AG04450 (cell line): Measurements from ENCODE around the gene OXNAD1. TPM values are rescaled to one million over a fixed set of nuclear protein-coding genes. Genes with fewer than 3 reads are reported as not detected.

Experiments used
- CTCF ChIA-PET: fragments of 300-600, 350-600 bp; formaldehyde crosslinking; extraction: SDS; loops from one replicate; lab custom pipeline; 2022; ENCODE audit warnings: antibody characterized with exemption, inconsistent platforms; lab: Charles Lee
- POLR2A ChIA-PET: fragments of 350-600 bp; formaldehyde crosslinking; extraction: SDS; loops from one replicate; lab custom pipeline; 2021; ENCODE audit warnings: antibody characterized with exemption, inconsistent platforms; lab: Yijun Ruan, JAX
- DNase-seq: peaks from one replicate; pipeline ENCODE4 v3.0.0-alpha.2; 2011; ENCODE audit warnings: low read depth, low spot score
- H3K27ac ChIP-seq: one replicate; pipeline ENCODE4 v1.5.1; 2012; ENCODE audit warnings: low read depth, low read length, control low read depth
- H3K27me3 ChIP-seq: one replicate; pipeline ENCODE4 v1.6.0; 2012; ENCODE audit warnings: low read length; ENCODE audit not compliant: control insufficient read depth, insufficient read depth
- H3K4me3 ChIP-seq: 2 replicates; pipeline ENCODE4 v1.5.1; 2011; ENCODE audit warnings: mild to moderate bottlenecking, low read depth, low read length, control low read depth
- H3K9me3 ChIP-seq: 2 replicates; pipeline ENCODE4 v1.5.1; 2012; ENCODE audit warnings: low read length; ENCODE audit not compliant: control insufficient read depth, insufficient read depth
- polyA plus RNA-seq: library from polyadenylated mRNA; depleted of rRNA; stranded (reverse); fragments of >200 nt; gene quantifications from 2 replicates; pipeline ENCODE4 v1.2.3, GENCODE V29; 2011
- TF ChIP-seq, protein P1 (sequence below): IDR thresholded peaks from 2 replicates; pipeline ENCODE4 v1.5.1; 2011; ENCODE audit warnings: low read depth, low read length, control low read depth, inconsistent platforms

The OXNAD1 gene
- polyA plus RNA-seq, 1 experiment = 9.0 TPM

DNA sequence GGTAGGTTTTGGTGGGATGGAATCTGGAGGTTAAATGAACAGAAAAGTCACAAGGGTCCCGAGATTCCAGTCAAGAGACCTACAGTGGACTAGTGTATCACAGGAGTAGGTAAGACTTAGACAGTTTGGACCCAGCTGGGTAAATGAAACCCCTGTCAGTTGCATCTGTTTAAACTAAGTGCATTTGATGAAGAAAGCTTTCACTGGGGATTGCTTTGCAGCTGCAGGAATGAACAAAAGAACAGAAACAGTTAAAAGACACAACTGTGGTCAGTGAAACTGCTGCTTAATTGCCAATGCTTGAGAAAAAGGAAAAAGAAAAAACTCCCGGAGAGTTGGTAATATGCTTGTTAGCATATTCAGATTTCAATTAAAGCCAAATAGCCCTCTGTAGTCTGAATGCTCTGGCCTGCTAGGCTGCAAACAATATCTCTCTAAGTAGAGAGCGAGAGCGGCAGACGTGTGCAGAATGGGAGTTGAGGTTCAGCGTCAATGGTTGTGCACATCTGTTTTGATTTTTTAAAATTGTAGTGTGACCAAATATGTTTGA is 37.1 kb downstream of the OXNAD1 start:
- Histone ChIP-seq H3K27ac (no peak overlapping the region), H3K27me3 (no peaks in the 10 kb centered on the region), H3K4me3 (no peak overlapping the region), H3K9me3 (no peaks in the 10 kb centered on the region)
- ChIA-PET POLR2A (no interaction called here), CTCF (interaction anchor here (0.9 kb wide), 1 partner anchor 298 kb away, joined by 3 read pairs; no protein-coding TSS in a partner anchor)
- TF ChIP-seq, protein P1, sequence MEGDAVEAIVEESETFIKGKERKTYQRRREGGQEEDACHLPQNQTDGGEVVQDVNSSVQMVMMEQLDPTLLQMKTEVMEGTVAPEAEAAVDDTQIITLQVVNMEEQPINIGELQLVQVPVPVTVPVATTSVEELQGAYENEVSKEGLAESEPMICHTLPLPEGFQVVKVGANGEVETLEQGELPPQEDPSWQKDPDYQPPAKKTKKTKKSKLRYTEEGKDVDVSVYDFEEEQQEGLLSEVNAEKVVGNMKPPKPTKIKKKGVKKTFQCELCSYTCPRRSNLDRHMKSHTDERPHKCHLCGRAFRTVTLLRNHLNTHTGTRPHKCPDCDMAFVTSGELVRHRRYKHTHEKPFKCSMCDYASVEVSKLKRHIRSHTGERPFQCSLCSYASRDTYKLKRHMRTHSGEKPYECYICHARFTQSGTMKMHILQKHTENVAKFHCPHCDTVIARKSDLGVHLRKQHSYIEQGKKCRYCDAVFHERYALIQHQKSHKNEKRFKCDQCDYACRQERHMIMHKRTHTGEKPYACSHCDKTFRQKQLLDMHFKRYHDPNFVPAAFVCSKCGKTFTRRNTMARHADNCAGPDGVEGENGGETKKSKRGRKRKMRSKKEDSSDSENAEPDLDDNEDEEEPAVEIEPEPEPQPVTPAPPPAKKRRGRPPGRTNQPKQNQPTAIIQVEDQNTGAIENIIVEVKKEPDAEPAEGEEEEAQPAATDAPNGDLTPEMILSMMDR = no peak
- DNase-seq = no peak

DNA sequence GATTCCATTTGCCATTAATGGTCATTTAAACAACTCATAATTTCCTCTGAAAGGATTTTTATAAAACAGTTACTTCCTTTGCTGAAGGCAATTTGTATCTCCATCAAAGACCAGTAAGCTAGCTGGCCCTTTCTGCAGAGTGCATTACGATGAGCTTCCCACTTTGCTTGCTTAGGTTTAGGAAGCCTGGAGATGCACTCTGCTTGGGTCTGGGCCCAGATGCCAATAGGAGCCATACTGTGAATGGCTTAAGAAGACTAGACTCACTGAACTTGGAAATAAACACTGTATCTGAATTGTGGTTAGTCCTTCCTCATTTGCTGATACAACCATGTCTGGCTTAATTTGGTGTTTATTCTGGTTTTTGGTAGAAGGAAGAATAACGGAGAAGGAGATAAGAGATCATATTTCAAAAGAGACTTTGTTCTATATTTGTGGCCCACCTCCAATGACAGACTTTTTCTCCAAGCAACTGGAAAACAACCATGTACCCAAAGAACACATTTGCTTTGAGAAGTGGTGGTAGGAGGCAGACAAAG is 38.1 kb downstream of the OXNAD1 start:
- Histone ChIP-seq H3K4me3 (no peak overlapping the region), H3K9me3 (no peaks in the 10 kb centered on the region), H3K27me3 (no peaks in the 10 kb centered on the region), H3K27ac (no peak overlapping the region)
- ChIA-PET CTCF (interaction anchor here (1.0 to 1.6 kb wide), 2 partner anchors 13 to 215 kb away, joined by 3 to 12 read pairs; no protein-coding TSS in a partner anchor), POLR2A (no interaction called here)
- DNase-seq = no peak
- TF ChIP-seq, protein P1 = no peak

DNA sequence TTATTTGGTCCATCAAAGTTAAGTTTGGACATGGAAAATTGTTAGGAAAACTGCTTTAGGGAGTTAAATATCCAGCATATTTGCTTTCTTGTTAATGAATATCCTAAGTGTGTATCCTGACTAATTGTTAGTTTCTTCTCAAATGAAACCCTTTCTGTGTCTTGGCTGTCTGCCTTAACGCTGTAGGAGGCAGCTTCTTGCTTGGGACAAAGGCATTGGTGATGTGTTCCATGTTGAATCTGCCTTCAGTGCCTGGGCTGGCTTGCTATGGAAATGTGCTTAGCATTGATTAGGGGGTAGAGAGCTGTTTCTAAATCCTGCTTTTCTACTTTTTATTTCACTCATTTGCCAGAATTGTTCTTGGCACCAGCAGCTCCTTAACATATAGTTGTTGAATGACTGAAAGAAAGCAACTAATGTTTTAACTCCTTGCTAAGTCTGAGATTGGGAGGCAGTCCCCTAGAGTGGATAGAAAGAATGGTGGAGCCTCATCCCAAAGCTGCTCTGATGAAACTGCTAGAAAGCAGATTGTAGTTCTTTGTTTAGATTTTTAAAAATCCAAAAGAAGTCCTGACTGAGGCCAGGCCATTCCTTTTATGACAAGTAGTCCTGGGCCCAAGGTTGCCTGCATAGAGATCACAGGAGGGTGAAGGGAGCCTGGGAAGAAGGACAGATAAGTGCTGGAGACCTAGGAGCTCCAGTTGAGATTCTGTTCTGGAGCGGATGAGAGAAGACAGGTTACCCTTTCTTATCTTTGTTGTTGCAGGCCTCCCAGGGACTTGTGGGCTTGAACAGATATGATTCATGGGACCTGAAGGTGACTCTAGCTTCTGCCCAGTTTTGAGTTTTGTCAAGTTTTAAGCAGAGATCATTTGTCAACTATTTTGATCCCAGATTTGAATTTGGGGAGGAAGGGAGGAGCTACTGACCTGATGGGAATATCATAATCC is 39.3 kb downstream of the OXNAD1 start:
- no peak overlapping the region for H3K27ac ChIP-seq
- POLR2A ChIA-PET = no interaction called here

DNA sequence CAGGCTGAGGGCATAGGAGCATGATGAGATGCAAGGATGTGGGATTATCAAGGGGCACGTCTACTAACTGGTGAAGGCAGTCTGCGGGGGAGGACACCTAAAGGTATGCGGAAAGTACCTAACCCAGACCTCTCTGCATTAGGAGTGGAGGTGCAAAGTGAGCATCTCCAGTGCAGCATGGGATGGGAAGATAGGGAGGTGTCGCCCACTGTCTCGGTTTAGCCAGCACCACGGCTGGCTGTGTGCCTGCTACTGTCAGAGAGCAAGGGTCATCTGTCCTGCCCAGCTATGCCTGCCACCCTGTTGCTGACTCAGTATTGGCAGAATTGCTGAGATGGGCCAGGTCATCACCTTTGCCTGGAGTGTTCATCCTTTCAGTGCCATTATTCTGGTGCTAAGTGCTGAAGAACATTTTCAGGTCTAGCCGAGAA is 40.1 kb downstream of the OXNAD1 start:
- TF ChIP-seq, protein P1 = no peak
- no peak overlapping the region for H3K27ac ChIP-seq
- no peaks in the 10 kb centered on the region for H3K27me3 ChIP-seq
- CTCF ChIA-PET = interaction anchor here (0.9 to 1.2 kb wide), 3 partner anchors 11 to 245 kb away, joined by 3 read pairs; no protein-coding TSS in a partner anchor
- H3K9me3 ChIP-seq = no peaks in the 10 kb centered on the region
- POLR2A ChIA-PET = no interaction called here
- H3K4me3 ChIP-seq = no peak overlapping the region
- DNase-seq = no peak

More for the DNA sequence above, 39.3 kb downstream of the OXNAD1 start:
- TF ChIP-seq, protein P1 = no peak
- no peak for DNase-seq
- CTCF ChIA-PET = interaction anchor here (0.9 to 1.6 kb wide), 6 partner anchors 10 to 246 kb away, joined by 3 to 12 read pairs (median 3); no protein-coding TSS in a partner anchor
- H3K9me3 ChIP-seq = no peaks in the 10 kb centered on the region
- H3K4me3 ChIP-seq = no peak overlapping the region
- no peaks in the 10 kb centered on the region for H3K27me3 ChIP-seq
